ENCODE data around the gene MRAS.
"Not testable (repeated sequence)": the region's sequence is repeated elsewhere in the genome, so short reads cannot be mapped to it uniquely, and the experiment has no call there.

The MRAS gene

DNA sequence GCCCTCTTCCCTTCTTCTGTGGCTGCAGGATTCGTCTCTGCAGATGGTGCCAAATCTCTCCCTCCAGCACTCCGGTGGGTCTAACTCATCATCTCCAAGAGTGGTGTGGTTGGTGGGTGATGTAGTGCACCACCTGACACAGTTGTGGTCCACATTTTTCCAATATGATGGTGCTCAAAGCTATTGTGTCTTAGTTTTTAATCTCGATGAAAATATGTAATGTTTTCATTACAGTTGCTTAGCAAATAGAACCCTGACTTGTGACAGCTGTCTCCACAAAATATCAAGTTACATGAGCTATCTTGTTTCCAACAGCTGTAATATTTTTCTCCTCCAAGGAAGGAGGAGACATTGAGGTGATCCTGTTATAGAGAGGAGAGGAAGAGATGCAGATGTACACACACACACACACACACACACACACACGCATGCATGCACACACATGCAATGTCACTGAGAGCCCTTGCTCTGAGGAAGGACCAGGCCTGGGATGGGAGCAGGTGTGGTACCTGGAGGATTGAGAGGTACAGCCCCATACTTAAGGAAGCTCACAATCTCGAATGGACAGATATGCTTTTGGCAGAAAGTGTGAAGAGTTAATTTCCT lies 70.3 kb downstream of the MRAS start:
- no peak for DNase-seq (ENCODE audit: low read depth)

- no peak for DNase-seq (ENCODE audit: low read depth)
These were observed 74.9 kb downstream of the MRAS start for GRCh38 chr3:138423316-138423715.

DNA sequence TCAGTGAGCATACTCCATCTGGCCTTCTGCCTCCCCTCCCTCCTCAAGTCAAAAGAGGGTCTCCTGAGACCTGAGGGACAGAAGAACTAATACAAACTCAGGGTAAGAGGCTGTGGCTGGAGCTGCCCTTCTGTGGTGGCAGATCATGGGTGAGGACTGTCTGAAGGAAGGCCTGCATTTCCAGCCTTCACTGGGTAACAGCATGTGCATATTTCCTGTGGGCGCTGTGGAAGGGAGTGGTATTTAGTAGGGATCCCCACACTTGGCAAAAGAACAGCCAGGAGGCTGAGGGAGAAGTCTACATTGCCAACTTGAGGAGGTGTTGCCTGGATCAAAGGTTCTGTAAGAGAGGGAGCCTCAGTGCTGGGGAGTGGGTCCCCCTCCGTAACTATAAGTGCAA lies 75.9 kb downstream of the MRAS start:
- no peak for DNase-seq (ENCODE audit: low read depth)

GRCh38 chr3:138426211-138426610 lies 77.8 kb downstream of the MRAS start:
- no peak for DNase-seq (ENCODE audit: low read depth)

DNA sequence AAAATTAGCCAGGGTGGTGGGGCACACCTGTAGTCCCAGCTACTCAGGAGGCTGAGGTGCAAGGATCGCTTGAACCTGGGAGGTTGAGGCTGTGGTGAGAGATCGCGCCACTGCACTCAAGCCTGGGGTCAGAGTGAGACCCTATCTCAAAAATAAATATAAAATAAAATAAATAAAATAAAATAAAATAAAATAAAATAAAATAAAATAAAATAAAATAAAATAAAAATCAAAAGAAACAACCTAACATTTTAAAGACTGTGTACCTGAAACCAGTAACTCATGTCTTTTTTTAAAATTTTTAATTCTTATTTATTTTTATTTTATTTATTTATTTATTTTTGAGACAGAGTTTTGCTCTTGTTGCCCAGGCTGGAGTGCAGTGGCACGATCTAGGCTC lies 78.4 kb downstream of the MRAS start:
- not testable (repeated sequence) for DNase-seq (ENCODE audit: low read depth)

GRCh38 chr3:138429665-138430064 lies 81.3 kb downstream of the MRAS start:
- DNase-seq (ENCODE audit: low read depth), result no peak

DNA sequence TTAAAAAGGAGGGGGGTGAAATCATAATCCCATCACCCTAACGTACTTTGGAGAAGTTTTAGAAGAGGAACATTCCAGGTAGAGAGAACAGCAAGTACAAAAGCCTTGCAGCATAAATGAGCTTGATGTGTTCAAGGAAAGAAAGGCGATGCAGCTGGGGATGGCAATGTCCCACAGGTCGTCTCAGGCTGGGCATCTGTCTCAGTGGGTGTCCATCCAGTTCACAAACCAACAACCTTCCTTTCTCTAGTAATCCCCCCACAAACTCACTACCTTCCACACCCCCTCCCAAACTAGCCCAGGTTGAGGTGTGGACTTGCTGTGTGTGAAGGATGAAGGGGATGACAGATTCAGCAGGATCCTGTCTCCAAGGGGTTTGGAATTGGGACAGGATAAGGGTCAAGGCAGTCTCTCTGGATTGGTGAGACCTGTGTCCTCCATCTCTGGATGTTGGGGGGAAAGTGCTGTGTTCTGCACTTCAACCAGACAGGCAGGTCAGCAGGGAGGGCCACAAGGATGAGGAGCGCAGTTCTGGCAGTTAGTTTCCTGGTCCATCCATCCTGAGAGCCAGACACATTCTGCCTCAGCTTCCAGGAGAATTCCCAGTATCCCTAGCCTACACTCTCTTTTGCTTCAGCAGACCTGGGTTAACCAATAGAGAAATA lies 84.3 kb downstream of the MRAS start:
- DNase-seq (ENCODE audit: low read depth), result no peak

GRCh38 chr3:138433892-138434275 lies 85.5 kb downstream of the MRAS start:
- DNase-seq (ENCODE audit: low read depth), result no peak

GRCh38 chr3:138434276-138434874 lies 86.0 kb downstream of the MRAS start, which contains the start of gene ESYT3:
ESYT3 (plus strand) TSS chr3:138434616; CDS start chr3:138434799, 183 bp downstream.
- DNase-seq (ENCODE audit: low read depth), result peak; percentile 41

DNA sequence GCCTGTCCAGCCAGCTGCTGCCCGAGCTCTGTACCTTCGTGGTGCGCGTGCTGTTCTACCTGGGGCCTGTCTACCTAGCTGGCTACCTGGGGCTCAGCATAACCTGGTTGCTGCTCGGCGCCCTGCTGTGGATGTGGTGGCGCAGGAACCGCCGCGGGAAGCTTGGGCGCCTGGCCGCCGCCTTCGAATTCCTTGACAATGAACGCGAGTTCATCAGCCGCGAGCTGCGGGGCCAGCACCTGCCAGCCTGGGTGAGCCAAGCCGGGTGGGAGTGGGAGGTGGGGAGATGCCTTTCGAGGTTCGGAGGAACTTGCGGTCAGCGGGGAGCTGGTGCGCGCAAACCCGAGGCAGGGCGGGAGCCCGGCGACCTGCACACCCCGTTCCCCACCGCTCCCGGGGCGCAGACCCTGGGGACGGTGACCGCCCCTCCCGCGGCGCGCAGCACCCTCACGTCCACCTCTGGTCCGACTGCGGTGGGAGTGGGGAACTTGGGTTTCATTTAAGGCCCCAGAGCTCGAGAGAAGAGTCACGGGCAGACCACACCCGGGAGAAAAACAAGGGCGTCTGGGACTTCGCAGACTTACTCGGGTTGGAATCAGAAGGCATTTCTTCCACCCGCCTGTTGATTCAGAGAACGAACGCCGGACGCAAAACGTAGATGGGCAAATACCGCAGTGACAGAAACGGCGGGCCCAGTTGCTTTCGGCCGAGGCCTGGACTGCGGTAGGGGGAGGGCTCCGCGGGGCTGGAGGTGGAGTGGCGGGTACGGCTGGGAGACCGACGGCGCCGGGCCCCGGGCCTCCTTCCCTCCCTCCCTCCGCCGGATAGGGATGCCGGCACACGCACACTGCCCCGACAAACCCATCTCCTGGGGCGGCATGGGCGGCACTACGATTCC lies 86.7 kb downstream of the MRAS start:
- DNase-seq (ENCODE audit: low read depth), result no peak

DNA sequence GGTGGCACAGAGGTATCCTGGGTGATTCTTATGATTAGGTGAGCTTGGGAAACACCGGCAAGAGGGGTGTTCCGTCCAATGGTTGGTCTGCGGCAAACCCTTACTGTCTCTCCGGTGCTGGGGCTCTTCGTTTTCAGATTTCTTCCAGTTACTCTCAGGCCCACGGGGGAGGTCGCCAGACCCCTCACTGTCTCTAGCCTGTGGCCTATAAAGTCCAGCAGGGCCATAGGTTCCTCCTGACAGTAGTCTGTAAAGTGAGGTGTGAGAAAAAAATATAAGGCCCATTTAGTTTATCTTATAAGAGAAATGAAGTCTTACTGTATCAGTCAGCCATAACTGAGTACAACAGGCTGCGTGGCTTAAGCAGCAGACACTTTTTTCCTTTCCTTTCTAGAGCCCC lies 87.5 kb downstream of the MRAS start:
- DNase-seq (ENCODE audit: low read depth), result no peak

- DNase-seq (ENCODE audit: low read depth), result no peak
These were observed 88.9 kb downstream of the MRAS start for GRCh38 chr3:138437281-138437680.

DNA sequence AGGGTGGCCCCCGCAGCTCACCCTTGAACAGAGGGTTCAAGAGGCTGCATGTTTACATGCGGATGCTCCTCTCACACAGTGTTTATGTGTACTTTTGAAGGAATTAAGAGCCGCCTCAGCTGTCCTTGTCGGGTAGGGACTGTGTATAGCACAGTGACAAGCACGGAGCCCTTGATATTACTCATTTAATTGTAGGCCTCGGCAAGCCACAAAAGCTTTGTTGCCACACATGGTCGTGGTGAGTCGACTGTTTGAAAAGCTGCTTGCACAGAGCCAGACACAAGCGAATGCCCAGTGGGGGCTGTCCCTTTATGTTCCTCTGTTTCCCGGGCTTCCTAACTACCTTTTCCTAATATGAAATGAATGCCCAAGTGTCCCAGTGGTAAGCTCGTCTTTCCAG lies 90.5 kb downstream of the MRAS start:
- DNase-seq (ENCODE audit: low read depth), result no peak

DNA sequence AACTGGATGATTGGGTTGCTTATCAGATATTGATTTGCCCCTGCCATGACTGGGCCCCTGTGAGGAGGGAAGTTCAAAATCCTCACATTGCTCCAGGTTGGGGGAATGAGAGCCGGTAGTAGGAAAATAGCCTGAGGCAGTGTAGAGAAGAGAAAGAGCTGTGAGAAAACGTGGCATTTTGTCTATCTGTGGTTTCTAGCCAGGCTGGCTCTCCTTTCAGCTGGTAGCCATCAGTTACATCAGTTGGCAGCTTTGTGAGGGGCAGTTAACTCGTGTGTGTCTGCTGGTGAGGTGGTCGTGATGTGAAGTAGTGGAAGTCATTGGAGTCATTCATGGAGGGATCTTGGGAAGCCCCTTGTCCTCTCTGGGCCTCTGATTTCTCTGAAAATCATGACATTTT lies 91.3 kb downstream of the MRAS start:
- DNase-seq (ENCODE audit: low read depth), result no peak

DNA sequence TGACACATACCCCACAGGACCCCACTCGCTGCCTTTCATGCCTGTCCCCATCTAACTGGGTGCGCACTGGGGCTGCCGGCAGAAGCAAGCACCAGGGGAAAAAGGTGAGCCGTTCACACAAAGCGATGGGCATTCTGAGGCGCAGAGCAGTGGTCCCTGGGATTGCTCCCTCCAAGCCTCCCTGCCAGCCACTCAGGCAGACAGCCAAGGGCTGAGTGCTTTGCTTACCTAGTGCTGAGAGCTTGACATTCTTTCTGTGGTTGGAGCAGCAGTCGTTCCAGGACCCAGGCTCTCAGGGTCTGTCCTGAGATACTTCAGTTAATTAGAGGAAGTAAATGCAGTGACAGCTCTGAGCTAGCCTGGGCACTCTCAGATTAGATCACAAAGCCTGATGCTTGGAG lies 91.7 kb downstream of the MRAS start:
- DNase-seq (ENCODE audit: low read depth), result no peak

GRCh38 chr3:138440596-138440995 lies 92.2 kb downstream of the MRAS start:
- DNase-seq (ENCODE audit: low read depth), result no peak

DNA sequence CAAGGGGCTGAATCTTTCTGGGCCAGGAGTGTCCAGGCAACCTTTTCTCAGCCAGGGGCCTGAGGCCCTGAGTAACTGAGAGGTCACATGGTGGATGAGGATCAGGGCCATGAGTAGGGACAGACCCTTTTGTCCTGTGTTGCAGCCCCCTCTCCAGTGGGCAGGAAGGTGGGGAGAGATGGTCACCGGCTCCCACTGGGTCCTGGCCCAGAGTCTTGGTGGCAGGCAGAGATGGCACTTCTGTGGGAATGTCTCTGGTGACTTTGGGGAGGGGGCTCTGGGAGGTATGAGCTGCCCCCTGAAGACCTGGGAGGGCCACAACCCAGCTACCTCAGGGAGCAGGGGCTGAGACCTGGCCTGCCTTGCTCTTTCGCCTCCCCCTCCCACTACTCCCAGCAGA lies 92.9 kb downstream of the MRAS start:
- DNase-seq (ENCODE audit: low read depth), result no peak

GRCh38 chr3:138441742-138442141 lies 93.4 kb downstream of the MRAS start:
- no peak for DNase-seq (ENCODE audit: low read depth)

GRCh38 chr3:138442433-138442832 lies 94.1 kb downstream of the MRAS start:
- no peak for DNase-seq (ENCODE audit: low read depth)

- DNase-seq (ENCODE audit: low read depth), result no peak
These were observed 94.7 kb downstream of the MRAS start for GRCh38 chr3:138443091-138443490.

GRCh38 chr3:138443521-138444503 lies 95.4 kb downstream of the MRAS start:
- no peak for DNase-seq (ENCODE audit: low read depth)
